ENCODE measurements around the gene NLRP3. TPM values are rescaled to one million over a fixed set of nuclear protein-coding genes. Genes with fewer than 3 reads are reported as not detected.
A peak's percentile ranks its signal among the peaks of the same experiment; 100 is the strongest.

The NLRP3 gene
- total RNA-seq, 1 donor from 2014 or later: not detected

DNA sequence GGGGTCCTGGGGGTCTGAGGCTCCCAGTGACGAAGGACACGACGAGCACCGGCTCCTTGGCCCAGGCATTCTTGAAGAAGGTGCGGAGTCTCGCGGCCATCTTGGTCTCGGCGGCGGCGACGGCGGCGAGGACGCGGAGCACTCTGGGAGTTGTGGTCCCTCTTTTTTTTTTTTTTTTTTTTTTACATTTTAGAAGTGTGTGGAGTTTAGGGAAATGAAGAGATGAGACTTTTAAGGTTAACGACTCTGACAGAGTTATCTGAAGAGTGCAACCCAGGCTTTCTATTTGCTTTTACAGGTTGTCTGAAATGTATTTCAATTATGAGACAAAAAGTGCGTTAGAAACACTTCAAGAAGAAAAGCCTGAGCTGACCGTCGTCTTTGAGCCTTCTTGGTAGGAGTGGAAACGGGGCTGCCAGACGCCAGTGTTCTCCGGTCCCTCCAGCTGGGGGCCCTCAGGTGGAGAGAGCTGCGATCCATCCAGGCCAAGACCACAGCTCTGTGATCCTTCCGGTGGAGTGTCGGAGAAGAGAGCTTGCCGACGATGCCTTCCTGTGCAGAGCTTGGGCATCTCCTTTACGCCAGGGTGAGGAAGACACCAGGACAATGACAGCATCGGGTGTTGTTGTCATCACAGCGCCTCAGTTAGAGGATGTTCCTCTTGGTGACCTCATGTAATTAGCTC lies 32.3 kb downstream of the NLRP3 start:
- H3K27me3 Mint-ChIP-seq: peaks cover 19% of the 10 kb centered on the region
- no peak for TF ChIP-seq CTCF (IDR thresholded peaks at IDR 0.05; ENCODE audit: unreplicated experiment)
- H3K27ac Mint-ChIP-seq: peak overlapping the region; percentile 95
- no peaks in the 10 kb centered on the region for H3K36me3 Mint-ChIP-seq (ENCODE audit: insufficient read depth)
- DNase-seq (ENCODE audit: low spot score, unreplicated experiment): peak; percentile 48
- no peaks in the 10 kb centered on the region for H3K4me1 Mint-ChIP-seq (ENCODE audit: low read depth)
- no peaks in the 10 kb centered on the region for H3K9me3 Mint-ChIP-seq (ENCODE audit: low read depth)
- H3K4me3 Mint-ChIP-seq (ENCODE audit: low read depth): peak overlapping the region; percentile 71

DNA sequence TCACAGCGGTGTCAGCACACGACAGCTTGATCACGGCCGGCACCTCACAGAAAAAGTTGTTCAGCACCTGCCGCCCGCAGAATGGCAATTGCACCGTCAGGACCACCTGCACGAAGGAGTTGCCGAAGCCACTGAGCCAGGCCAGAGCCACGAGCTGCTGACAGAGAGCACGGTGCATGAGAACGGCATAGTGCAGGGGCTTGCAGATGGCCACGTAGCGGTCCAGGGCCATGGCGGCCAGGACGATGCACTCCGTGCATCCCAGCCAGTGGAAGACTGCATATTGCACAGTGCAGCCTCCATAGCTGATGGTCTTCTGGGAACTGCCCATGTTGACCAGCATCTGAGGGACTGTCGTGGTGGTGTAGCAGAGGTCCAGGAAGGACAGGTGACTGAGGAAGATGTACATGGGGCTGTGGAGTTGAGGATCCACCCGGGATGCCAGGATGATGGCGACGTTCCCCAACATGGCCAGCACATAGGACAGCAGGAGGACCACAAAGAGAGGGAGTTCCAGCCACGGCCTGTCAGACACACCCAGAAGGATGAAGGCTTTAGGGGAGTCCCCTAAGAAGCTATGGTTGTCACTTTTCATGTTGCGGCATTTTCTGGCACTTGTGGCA lies 35.5 kb downstream of the NLRP3 start:
- no peaks in the 10 kb centered on the region for H3K4me1 Mint-ChIP-seq (ENCODE audit: low read depth)
- no peak for TF ChIP-seq CTCF (IDR thresholded peaks at IDR 0.05; ENCODE audit: unreplicated experiment)
- H3K9me3 Mint-ChIP-seq (ENCODE audit: low read depth): no peaks in the 10 kb centered on the region
- DNase-seq (ENCODE audit: low spot score, unreplicated experiment): no peak
- peaks cover 28% of the 10 kb centered on the region for H3K27me3 Mint-ChIP-seq
- H3K4me3 Mint-ChIP-seq (ENCODE audit: low read depth): no peak overlapping the region
- H3K27ac Mint-ChIP-seq: no peak overlapping the region
- H3K36me3 Mint-ChIP-seq (ENCODE audit: insufficient read depth): no peaks in the 10 kb centered on the region

GRCh38 chr1:247452447-247453039 lies 36.6 kb downstream of the NLRP3 start:
- H3K4me3 Mint-ChIP-seq (ENCODE audit: low read depth): no peak overlapping the region
- no peaks in the 10 kb centered on the region for H3K9me3 Mint-ChIP-seq (ENCODE audit: low read depth)
- H3K36me3 Mint-ChIP-seq (ENCODE audit: insufficient read depth): no peaks in the 10 kb centered on the region
- DNase-seq (ENCODE audit: low spot score, unreplicated experiment): no peak
- no peak overlapping the region for H3K27ac Mint-ChIP-seq
- H3K27me3 Mint-ChIP-seq: peaks cover 27% of the 10 kb centered on the region
- H3K4me1 Mint-ChIP-seq (ENCODE audit: low read depth): no peaks in the 10 kb centered on the region
- no peak for TF ChIP-seq CTCF (IDR thresholded peaks at IDR 0.05; ENCODE audit: unreplicated experiment)

DNA sequence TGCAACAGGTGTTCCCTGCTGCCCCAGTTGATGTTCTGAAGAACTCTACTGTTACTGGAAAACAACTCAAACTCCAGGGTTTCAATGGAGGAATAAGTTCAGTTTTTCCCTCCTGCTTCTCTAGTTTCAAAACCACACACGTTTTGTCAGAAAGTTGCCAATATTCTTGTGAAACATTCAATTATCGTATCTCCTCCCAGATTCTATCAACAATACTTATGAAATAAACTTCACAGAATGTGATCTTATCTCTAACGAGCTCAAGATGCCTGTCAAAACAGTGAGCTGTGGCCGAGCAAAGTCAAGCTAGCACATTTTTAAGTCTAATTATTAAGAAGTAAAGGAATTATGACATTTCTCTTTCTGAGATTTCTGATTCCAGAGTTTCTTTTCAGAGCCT lies 37.3 kb downstream of the NLRP3 start:
- no peak overlapping the region for H3K4me3 Mint-ChIP-seq (ENCODE audit: low read depth)
- DNase-seq (ENCODE audit: low spot score, unreplicated experiment): no peak
- no peaks in the 10 kb centered on the region for H3K9me3 Mint-ChIP-seq (ENCODE audit: low read depth)
- peaks cover 27% of the 10 kb centered on the region for H3K27me3 Mint-ChIP-seq
- H3K4me1 Mint-ChIP-seq (ENCODE audit: low read depth): no peaks in the 10 kb centered on the region
- H3K36me3 Mint-ChIP-seq (ENCODE audit: insufficient read depth): no peaks in the 10 kb centered on the region
- TF ChIP-seq CTCF (IDR thresholded peaks at IDR 0.05; ENCODE audit: unreplicated experiment): no peak
- no peak overlapping the region for H3K27ac Mint-ChIP-seq

- Mint-ChIP-seq H3K4me3 (ENCODE audit: low read depth) (no peak overlapping the region), H3K27me3 (peaks cover 27% of the 10 kb centered on the region), H3K4me1 (ENCODE audit: low read depth) (no peaks in the 10 kb centered on the region), H3K27ac (no peak overlapping the region), H3K9me3 (ENCODE audit: low read depth) (no peaks in the 10 kb centered on the region), H3K36me3 (ENCODE audit: insufficient read depth) (no peaks in the 10 kb centered on the region)
- no peak for TF ChIP-seq CTCF (IDR thresholded peaks at IDR 0.05; ENCODE audit: unreplicated experiment)
- DNase-seq (ENCODE audit: low spot score, unreplicated experiment): no peak
These were observed 38.0 kb downstream of the NLRP3 start for GRCh38 chr1:247453997-247454396.
